OCI-LY3 (cell line): ENCODE results near the gene BANP.

Source experiments
- H2AFZ ChIP-seq: fragments of 200-600, 300-600 bp; shearing (Covaris generic); 2 replicates; pipeline ENCODE4 v1.6.0; 2014; ENCODE audit warnings: antibody characterized with exemption, low read depth, low read length
- H3K27ac ChIP-seq: fragments of 200-600, 300-600 bp; sonication (generic); 2 replicates; pipeline ENCODE4 v1.5.1; 2014; ENCODE audit warnings: mild to moderate bottlenecking, low read length, moderate library complexity, mixed read lengths
- H3K27me3 ChIP-seq: fragments of 200-600, 300-600 bp; sonication (generic); 2 replicates; pipeline ENCODE4 v1.6.1; 2014; ENCODE audit warnings: low read depth, low read length, mixed read lengths
- H3K36me3 ChIP-seq: fragments of 200-600, 300-600 bp; sonication (generic); replicated peaks from 2 replicates; pipeline ENCODE3; 2014; ENCODE audit warnings: low read depth, low read length, mixed read lengths
- H3K4me1 ChIP-seq: fragments of 300-600, 200-600 bp; sonication (generic); 2 replicates; pipeline ENCODE4 v1.6.1; 2014; ENCODE audit warnings: low read length, mixed read lengths
- H3K4me2 ChIP-seq: fragments of 200-600, 300-600 bp; sonication (generic); 2 replicates; pipeline ENCODE4 v1.6.1; 2014; ENCODE audit warnings: low read length, mixed read lengths
- H3K4me3 ChIP-seq: fragments of 300-600, 200-600 bp; sonication (generic); 2 replicates; pipeline ENCODE4 v1.5.1; 2014; ENCODE audit warnings: antibody characterized with exemption, mild to moderate bottlenecking, low read length, moderate library complexity
- H3K79me2 ChIP-seq: fragments of 300-600, 200-600 bp; shearing (Covaris generic); 2 replicates; pipeline ENCODE4 v1.6.1; 2014; ENCODE audit warnings: mild to moderate bottlenecking, low read length, mixed read lengths
- H3K9ac ChIP-seq: fragments of 300-600, 200-600 bp; shearing (Covaris generic); 2 replicates; pipeline ENCODE4 v1.6.0; 2014; ENCODE audit warnings: mild to moderate bottlenecking, low read length, moderate library complexity
- H3K9me3 ChIP-seq: fragments of 200-600, 300-600 bp; shearing (Covaris generic); 2 replicates; pipeline ENCODE4 v1.6.1; 2014; ENCODE audit warnings: low read length, mixed read lengths; ENCODE audit not compliant: insufficient read depth
- H4K20me1 ChIP-seq: fragments of 200-600, 300-600 bp; sonication (generic); 2 replicates; pipeline ENCODE4 v1.6.1; 2016; ENCODE audit warnings: low read length, mixed read lengths; ENCODE audit not compliant: insufficient read depth
- EZH2phosphoT487 ChIP-seq: fragments of 200-600 bp; shearing (Covaris generic); IDR thresholded peaks from 2 replicates; pipeline ENCODE4 v1.6.1; 2018; ENCODE audit warnings: antibody characterized with exemption, mixed run types, low read depth
- TF ChIP-seq, protein P1 (sequence below): fragments of 200-600, 300-600 bp; sonication (generic); IDR thresholded peaks from 2 replicates; pipeline ENCODE4 v1.5.1; 2014; ENCODE audit warnings: antibody characterized with exemption, low read length, low read depth

Gene BANP

DNA sequence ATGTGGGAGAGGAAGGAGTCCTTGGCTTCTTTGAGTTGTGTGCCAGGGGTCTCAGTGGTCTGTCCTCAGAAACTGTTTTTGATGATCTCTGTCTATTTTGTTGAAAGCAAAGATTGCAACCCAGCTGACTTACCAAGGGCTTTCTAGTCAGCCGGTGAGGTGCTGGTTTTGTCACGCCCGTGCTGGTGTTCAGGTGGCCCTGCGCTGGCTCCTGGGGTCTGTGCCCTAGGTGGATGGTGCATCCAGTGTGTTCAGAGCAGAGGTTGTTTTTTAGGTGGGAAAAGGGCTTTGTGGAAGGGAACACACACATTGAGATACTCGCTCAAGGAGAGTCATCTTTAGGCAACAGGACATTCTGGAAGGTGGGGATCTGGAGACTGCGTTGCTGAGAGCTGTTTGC is 51.0 kb downstream of the BANP start:
- Histone ChIP-seq H3K36me3 (no peaks in the 10 kb centered on the region), H3K4me1 (no peaks in the 10 kb centered on the region), H3K27ac (no peak overlapping the region)

DNA sequence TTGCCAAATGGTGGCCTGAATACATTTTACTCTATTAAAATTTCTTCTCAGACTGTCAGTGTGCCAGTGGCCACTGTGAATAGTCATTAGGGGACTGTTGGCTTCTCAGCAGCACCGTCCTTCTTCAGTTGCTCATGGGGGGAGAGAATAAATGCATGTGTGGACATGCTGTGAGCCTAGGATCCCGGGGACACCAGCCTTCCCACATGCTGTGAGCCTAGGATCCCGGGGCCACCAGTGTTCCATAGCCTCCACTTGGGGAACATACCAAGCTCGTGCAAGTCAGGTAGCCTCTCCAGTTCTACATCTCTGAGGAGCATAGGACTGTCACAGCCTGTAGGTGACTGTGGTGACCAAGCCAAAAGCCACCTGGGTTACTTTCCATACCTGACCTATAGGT is 51.5 kb downstream of the BANP start:
- Histone ChIP-seq H3K4me1 (no peaks in the 10 kb centered on the region), H4K20me1 (peaks cover 2% of the 10 kb centered on the region; the same call in 1 of the 2 replicates), H3K4me3 (no peak overlapping the region), H3K9me3 (no peaks in the 10 kb centered on the region), H3K4me2 (no peak overlapping the region), H3K27me3 (no peaks in the 10 kb centered on the region), H3K27ac (no peak overlapping the region), H2AFZ (no peak overlapping the region), H3K79me2 (no peaks in the 10 kb centered on the region), H3K36me3 (no peaks in the 10 kb centered on the region), H3K9ac (no peak overlapping the region)
- no peak for TF ChIP-seq EZH2phosphoT487
- TF ChIP-seq, protein P1, sequence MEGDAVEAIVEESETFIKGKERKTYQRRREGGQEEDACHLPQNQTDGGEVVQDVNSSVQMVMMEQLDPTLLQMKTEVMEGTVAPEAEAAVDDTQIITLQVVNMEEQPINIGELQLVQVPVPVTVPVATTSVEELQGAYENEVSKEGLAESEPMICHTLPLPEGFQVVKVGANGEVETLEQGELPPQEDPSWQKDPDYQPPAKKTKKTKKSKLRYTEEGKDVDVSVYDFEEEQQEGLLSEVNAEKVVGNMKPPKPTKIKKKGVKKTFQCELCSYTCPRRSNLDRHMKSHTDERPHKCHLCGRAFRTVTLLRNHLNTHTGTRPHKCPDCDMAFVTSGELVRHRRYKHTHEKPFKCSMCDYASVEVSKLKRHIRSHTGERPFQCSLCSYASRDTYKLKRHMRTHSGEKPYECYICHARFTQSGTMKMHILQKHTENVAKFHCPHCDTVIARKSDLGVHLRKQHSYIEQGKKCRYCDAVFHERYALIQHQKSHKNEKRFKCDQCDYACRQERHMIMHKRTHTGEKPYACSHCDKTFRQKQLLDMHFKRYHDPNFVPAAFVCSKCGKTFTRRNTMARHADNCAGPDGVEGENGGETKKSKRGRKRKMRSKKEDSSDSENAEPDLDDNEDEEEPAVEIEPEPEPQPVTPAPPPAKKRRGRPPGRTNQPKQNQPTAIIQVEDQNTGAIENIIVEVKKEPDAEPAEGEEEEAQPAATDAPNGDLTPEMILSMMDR = no peak

More for the DNA sequence above, 51.0 kb downstream of the BANP start:
- Histone ChIP-seq H3K27me3 (no peaks in the 10 kb centered on the region), H3K4me3 (no peak overlapping the region), H4K20me1 (peaks cover 2% of the 10 kb centered on the region; the same call in 1 of the 2 replicates), H3K9ac (no peak overlapping the region), H3K9me3 (no peaks in the 10 kb centered on the region), H2AFZ (no peak overlapping the region), H3K79me2 (no peaks in the 10 kb centered on the region), H3K4me2 (no peak overlapping the region)
- TF ChIP-seq EZH2phosphoT487 = no peak
- TF ChIP-seq, protein P1 = no peak

DNA sequence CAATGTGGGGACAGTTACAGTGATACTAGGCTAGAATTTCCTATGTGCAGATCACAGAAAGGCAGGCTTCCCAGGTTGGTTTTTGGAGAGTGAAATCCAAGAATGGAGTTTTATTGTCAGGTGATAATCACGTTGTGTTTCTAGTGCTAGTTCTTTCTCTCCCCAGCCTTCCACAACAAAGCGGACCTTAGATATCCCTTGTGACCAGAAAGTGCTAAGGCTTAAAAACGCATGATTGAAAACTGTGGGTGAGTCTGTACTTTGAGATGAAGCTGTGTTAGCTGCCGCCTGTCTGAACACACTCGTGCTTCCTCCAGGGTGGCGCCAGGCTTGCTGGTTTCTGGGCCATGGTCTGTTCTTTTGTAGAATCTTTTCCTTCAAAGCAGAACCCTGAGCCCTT is 52.1 kb downstream of the BANP start:
- Histone ChIP-seq H3K4me2 (no peak overlapping the region), H3K36me3 (peaks cover 5% of the 10 kb centered on the region), H3K4me3 (no peak overlapping the region), H3K4me1 (no peaks in the 10 kb centered on the region), H3K27ac (no peak overlapping the region), H3K79me2 (no peaks in the 10 kb centered on the region), H2AFZ (no peak overlapping the region), H3K9me3 (no peaks in the 10 kb centered on the region), H3K9ac (no peak overlapping the region), H4K20me1 (0 out of 2 replicates have a peak, but pooled peaks cover 2% of the 10 kb centered on the region), H3K27me3 (no peaks in the 10 kb centered on the region)
- TF ChIP-seq, protein P1 = no peak

DNA sequence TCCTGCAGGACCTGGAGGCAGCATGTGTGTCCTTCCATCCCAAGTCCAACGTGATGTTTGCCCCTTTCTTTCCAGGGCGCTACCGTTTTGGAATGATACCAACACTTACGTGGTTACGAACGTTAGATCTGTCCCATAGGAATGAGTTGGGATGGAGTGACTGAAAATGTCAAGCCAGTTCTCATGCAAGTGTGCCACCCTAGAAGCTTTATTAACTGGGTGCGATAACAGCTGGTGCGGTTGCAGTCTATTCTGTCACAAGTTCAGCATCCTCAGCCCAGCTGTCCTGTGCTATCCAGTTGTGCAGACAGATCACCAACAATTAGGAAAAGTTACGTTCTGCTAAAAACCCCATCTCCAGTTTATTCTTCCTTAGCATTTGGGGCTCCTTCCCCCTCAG is 52.5 kb downstream of the BANP start:
- TF ChIP-seq EZH2phosphoT487 = no peak
- TF ChIP-seq, protein P1 = no peak
- H3K36me3 ChIP-seq = peaks cover 5% of the 10 kb centered on the region
- no peak overlapping the region for H3K27ac ChIP-seq
- H3K4me2 ChIP-seq = no peak overlapping the region
- H3K4me1 ChIP-seq = no peaks in the 10 kb centered on the region; the same call in 1 of the 2 replicates
- H2AFZ ChIP-seq = no peak overlapping the region
- H3K4me3 ChIP-seq = no peak overlapping the region
- H3K9me3 ChIP-seq = no peaks in the 10 kb centered on the region
- no peaks in the 10 kb centered on the region for H3K79me2 ChIP-seq
- H3K9ac ChIP-seq = no peak overlapping the region
- H3K27me3 ChIP-seq = no peaks in the 10 kb centered on the region
- H4K20me1 ChIP-seq = 0 out of 2 replicates have a peak, but pooled peaks cover 2% of the 10 kb centered on the region
